Endometrium (tissue), 2 donors: ENCODE measurements around the gene GPC2.
A peak's percentile ranks its signal among the peaks of the same experiment; 100 is the strongest.
"Not testable (repeated sequence)": the region's sequence is repeated elsewhere in the genome, so short reads cannot be mapped to it uniquely, and the experiment has no call there.

Experiments used
- FAIRE-seq: peaks from 2 replicates; lab custom pipeline; 2012; peaks lifted over from hg19 to GRCh38; lab: Jason Lieb, UNC
- donor health status: control.
- donor health status: control.

The GPC2 gene

GRCh38 chr7:100177045-100178001 lies at the start of gene GPC2, which contains the start of gene STAG3:
GPC2 (minus strand) TSS chr7:100177381; CDS start chr7:100177199, 182 bp downstream.
STAG3 (plus strand) TSS chr7:100177918; CDS start chr7:100180557, 2,639 bp downstream.
- FAIRE-seq = peak; percentile 85

GRCh38 chr7:100224891-100225290 lies 47.7 kb upstream of the GPC2 start:
- not testable (repeated sequence) for FAIRE-seq

- FAIRE-seq = not testable (repeated sequence)
These were observed 46.3 kb upstream of the GPC2 start for GRCh38 chr7:100223376-100223927.

- no peak for FAIRE-seq
These were observed 45.4 kb upstream of the GPC2 start for GRCh38 chr7:100222445-100223132.

- FAIRE-seq = no peak
These were observed 44.7 kb upstream of the GPC2 start for GRCh38 chr7:100221767-100222444.

- no peak for FAIRE-seq
These were observed 44.1 kb upstream of the GPC2 start for GRCh38 chr7:100221231-100221718.

GRCh38 chr7:100220586-100221230 lies 43.5 kb upstream of the GPC2 start:
- no peak for FAIRE-seq

GRCh38 chr7:100219801-100220585 lies 42.8 kb upstream of the GPC2 start, which contains the start of gene PVRIG:
PVRIG (plus strand) TSS chr7:100219949; CDS start chr7:100219971, 22 bp downstream.
- FAIRE-seq = not testable (repeated sequence)

GRCh38 chr7:100219271-100219737 lies 42.1 kb upstream of the GPC2 start:
- no peak for FAIRE-seq

GRCh38 chr7:100217934-100218333 lies 40.8 kb upstream of the GPC2 start:
- FAIRE-seq = peak; percentile 51

GRCh38 chr7:100215895-100216294 lies 38.7 kb upstream of the GPC2 start:
- no peak for FAIRE-seq

- FAIRE-seq = not testable (repeated sequence)
These were observed 37.2 kb upstream of the GPC2 start for GRCh38 chr7:100214356-100214755.

GRCh38 chr7:100213672-100214071 lies 36.5 kb upstream of the GPC2 start:
- FAIRE-seq = no peak

- no peak for FAIRE-seq
These were observed 35.6 kb upstream of the GPC2 start for GRCh38 chr7:100212631-100213286.

GRCh38 chr7:100211342-100211780 lies 34.2 kb upstream of the GPC2 start:
- no peak for FAIRE-seq

GRCh38 chr7:100210805-100211204 lies 33.6 kb upstream of the GPC2 start:
- no peak for FAIRE-seq

GRCh38 chr7:100209493-100209892 lies 32.3 kb upstream of the GPC2 start:
- FAIRE-seq = no peak

GRCh38 chr7:100208911-100209408 lies 31.8 kb upstream of the GPC2 start:
- FAIRE-seq = no peak

GRCh38 chr7:100204454-100204853 lies 27.3 kb upstream of the GPC2 start:
- no peak for FAIRE-seq
